ENCODE results near the gene MZT2A.
"Not testable (repeated sequence)": the region's sequence is repeated elsewhere in the genome, so short reads cannot be mapped to it uniquely, and the experiment has no call there.

DNA sequence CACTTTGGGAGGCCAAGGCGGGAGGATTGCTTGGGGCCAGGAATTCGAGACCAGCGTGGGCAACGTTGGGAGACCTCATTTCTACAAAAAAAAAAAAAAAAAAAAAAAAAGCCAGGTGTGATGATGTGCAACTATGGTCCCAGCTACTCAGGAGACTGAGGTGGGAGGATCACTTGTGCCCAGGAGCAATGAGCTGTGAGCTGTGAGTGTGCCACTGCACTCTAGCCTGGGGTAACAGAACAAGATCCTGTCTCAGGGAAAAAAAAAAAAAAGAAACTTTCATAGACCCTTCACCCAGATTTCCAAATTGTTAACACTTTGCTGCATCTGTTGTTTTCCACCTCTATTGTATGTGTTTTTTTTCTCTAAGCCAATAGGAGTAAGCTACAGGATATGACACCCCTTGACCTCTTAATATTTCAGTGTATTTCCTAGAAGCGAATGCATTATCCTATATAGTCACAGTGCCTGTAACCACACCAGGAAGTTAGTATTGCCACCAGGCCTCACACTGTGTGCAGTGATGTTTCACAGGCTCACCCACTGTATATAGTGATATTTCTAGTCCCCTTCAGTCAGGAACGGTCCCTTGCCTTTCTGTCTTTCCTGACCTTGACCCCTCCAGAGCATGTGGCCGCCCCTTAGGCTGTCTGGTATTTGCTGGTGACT lies 12.0 kb upstream of the MZT2A start:
- TF ChIP-seq, protein P1, sequence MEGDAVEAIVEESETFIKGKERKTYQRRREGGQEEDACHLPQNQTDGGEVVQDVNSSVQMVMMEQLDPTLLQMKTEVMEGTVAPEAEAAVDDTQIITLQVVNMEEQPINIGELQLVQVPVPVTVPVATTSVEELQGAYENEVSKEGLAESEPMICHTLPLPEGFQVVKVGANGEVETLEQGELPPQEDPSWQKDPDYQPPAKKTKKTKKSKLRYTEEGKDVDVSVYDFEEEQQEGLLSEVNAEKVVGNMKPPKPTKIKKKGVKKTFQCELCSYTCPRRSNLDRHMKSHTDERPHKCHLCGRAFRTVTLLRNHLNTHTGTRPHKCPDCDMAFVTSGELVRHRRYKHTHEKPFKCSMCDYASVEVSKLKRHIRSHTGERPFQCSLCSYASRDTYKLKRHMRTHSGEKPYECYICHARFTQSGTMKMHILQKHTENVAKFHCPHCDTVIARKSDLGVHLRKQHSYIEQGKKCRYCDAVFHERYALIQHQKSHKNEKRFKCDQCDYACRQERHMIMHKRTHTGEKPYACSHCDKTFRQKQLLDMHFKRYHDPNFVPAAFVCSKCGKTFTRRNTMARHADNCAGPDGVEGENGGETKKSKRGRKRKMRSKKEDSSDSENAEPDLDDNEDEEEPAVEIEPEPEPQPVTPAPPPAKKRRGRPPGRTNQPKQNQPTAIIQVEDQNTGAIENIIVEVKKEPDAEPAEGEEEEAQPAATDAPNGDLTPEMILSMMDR (IDR thresholded peaks at IDR 0.05; ENCODE audit: poor library complexity, severe bottlenecking): not testable (repeated sequence)
- TF ChIP-seq EZH2 (IDR thresholded peaks at IDR 0.05; ENCODE audit: borderline replicate concordance, insufficient read depth, low read length, poor library complexity, severe bottlenecking): not testable (repeated sequence)
